Subcutaneous adipose tissue (tissue), 4 donors: ENCODE measurements around the gene DHRS3. TPM values are rescaled to one million over a fixed set of nuclear protein-coding genes. Genes with fewer than 3 reads are reported as not detected.

Source experiments
- total RNA-seq, 4 donors: library from RNA; depleted of rRNA; stranded (reverse); fragments of >200 nt; gene quantifications; one replicate each; pipeline ENCODE4 v1.1.0, GENCODE V29; 2016
- TF ChIP-seq, protein P1 (sequence below): fragments of 450-650 bp; IDR thresholded peaks from one replicate; pipeline ENCODE4 v1.5.1; 2016; ENCODE audit warnings: low read depth, mild to moderate bottlenecking, control low read depth, antibody characterized with exemption, moderate library complexity

Gene DHRS3
- total RNA-seq, 4 donors from 2014 or later, result 147 to 406 (median 256) TPM

DNA sequence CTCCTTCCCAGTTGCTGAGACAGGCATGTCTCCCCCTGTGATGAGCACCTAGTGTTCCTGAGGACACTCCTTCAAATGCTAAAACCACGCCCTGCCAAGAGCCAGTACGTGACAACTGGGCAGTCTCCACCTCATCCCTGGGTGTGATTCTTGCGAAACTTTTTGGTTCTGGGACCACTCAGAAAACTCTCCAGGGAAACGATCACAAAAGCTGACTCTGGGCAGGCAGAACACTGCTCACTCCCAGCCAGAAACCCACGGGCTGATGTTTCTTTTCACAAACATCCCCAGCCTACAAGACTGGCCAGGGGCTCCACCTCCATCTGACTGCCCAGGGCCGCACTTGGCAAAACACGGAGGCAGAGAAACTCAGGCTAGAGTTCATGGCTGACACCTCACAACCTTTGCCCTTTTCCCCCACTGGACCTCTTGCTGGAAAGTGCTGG, 24.4 kb downstream of the DHRS3 start:
- TF ChIP-seq, protein P1, sequence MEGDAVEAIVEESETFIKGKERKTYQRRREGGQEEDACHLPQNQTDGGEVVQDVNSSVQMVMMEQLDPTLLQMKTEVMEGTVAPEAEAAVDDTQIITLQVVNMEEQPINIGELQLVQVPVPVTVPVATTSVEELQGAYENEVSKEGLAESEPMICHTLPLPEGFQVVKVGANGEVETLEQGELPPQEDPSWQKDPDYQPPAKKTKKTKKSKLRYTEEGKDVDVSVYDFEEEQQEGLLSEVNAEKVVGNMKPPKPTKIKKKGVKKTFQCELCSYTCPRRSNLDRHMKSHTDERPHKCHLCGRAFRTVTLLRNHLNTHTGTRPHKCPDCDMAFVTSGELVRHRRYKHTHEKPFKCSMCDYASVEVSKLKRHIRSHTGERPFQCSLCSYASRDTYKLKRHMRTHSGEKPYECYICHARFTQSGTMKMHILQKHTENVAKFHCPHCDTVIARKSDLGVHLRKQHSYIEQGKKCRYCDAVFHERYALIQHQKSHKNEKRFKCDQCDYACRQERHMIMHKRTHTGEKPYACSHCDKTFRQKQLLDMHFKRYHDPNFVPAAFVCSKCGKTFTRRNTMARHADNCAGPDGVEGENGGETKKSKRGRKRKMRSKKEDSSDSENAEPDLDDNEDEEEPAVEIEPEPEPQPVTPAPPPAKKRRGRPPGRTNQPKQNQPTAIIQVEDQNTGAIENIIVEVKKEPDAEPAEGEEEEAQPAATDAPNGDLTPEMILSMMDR, result no peak

DNA sequence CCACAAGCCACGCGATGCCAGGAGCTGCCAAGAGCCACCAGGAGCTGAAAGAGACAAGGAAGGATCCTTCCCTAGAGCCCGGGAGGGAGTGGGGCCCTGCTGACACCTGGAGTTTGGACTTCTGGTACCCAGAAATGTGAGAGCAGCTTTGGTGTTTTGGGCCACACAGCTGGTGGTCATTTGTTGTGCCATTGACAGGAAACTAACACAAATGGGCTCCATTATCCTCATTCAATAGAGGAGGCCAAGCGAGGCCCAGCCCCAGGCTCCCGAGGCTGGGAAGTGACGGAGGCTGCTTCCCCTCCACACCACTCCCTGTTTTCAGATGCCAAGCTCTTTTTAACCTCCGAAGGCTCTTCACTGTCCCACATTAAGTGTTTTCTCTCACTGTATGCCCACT, 25.5 kb downstream of the DHRS3 start:
- TF ChIP-seq, protein P1, result no peak

DNA sequence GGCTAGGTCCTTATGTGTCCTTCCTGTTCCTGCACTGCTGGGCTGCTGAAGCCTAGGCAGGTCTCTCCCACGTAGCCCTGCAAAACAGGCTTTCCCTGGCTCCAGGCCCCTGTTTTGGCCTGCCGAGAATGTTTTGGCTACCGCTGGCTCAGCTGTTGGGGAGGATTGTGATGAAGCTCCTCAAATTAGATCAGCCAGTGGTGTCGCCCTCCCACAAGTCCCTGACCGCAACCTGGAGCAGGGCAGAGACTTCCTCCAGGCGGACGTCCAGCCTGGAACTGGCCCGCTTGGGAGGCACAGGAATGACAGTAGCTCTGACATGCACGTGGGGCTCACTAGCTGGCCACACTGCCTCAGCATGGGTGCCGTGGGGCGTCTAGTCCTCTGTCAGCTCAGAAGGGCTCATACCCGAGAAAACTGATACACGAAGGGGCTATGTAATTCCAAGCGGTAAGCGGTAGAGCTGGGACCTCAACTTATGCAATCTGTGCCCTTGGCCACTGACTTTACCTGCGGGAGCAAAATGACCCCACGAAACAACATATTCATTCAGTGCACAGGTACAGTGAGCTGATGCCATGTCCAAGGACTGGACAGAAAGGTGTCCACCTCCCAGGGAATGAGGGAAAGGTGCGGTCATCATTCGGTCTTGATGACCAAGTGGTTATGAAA, 26.6 kb downstream of the DHRS3 start:
- TF ChIP-seq, protein P1, result no peak

DNA sequence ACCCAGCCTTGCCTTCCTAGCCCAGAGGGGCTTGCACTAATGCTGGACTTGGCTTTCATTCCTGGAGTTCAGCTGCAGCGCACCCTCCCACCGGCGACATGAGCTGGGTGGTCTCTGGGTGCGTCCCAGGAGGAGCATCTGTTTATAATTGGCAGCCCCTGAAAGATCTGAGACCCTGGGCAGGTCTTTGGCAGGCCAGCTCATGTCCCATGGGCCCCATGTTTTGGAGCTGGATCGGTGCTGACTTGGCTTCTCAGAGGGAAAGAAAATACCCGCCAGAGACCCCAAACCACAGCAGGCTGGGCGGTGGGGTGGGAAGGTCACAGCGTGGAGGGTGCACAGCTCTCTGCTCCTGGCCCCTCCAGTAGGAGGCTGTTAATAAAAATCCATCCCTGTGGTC, 29.3 kb downstream of the DHRS3 start:
- TF ChIP-seq, protein P1, result no peak

DNA sequence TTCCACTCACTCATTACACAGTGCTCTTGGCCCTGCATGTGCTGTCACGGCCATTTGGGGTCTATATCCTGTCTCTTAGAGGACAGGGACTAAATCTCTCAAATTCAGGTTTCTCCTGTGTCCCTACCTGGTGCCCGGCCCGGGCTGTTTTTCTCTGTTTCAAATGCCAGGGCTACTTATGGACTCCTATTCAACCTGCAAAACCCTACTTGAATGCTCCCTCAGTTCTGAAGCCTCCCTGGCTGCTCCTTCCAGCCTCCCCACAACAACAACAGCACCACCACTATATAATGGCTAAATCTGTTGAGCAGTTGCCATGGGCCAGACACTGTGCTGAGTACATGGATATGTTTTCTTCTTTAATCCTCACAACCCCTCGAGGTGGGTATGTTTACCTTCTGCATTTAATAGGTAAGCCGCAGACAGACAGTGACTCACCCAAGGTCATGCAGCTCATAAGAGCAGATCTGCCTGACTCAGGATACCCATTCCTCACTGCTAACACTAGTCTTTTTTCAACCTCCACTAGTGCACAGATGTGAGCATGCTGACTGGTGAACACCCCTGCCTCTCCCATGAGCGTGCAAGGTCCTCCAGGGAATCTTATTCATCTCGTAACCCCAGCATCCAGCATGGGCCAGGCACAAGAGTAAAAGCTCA, 29.9 kb downstream of the DHRS3 start:
- TF ChIP-seq, protein P1, result no peak

DNA sequence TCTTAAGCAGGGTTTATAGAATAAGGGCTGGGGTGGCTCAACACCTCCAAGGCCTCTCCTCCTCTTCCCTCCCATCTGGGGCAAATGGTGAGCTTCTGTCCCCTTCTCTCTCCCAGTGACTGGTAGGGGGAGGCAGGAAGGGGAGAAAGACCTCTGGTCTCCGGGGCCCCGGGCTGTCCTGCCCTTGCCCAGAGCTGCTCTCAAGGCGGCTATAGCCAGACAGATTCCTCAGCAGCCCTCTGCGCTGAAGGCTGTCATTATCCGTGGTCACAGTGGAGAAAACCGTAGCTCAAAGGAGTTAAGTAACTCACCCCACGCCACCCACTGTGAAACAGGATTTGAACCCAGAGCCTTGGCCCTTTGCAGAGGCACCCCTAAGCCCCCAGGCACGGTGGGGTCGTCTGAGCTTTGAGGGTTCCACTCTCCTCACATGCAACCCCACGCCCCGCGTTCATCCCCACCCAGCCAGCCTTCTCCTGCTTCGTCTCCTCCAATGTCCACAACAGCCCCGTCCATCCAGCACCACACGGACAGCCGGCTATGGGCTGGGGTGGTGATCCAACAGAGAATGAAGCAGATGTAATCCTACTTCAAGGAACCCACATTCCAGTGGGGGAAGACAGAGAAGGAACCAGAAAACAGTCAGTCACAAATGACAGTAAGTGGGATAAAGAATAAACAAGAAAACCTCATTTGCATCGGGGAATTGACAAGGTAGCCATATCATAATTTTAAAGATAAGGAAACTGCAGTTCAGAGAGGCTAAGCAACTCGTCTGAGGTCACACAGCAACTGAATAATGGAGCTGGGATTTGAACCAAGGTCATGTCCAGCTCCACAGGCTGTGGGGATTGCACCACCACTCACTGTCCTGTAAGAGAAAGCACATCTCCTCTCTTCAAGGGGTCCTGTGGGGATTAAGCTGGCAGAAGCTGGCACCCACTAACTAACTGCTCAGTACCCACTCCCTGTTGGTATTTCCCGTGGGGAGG, 31.8 kb downstream of the DHRS3 start:
- TF ChIP-seq, protein P1, result no peak
